Trophoblast cell (in vitro differentiated cells and primary cell): ENCODE results near the gene RAB44.

Experiments used
- DNase-seq, 2 donors: peaks; one replicate each; pipeline ENCODE4 v3.0.0-alpha.2; 2016
- H2AFZ ChIP-seq: 2 replicates; pipeline ENCODE4 v1.6.1; 2013; ENCODE audit warnings: low read length, moderate library complexity, mild to moderate bottlenecking; ENCODE audit not compliant: insufficient read depth, poor library complexity
- H2AK5ac ChIP-seq: 2 replicates; pipeline ENCODE4 v1.6.1; 2013; ENCODE audit warnings: mild to moderate bottlenecking, low read length
- H2BK120ac ChIP-seq: 2 replicates; pipeline ENCODE4 v1.6.1; 2013; ENCODE audit warnings: low read length, mild to moderate bottlenecking, moderate library complexity; ENCODE audit not compliant: insufficient read depth, poor library complexity
- H2BK12ac ChIP-seq: 2 replicates; pipeline ENCODE4 v1.6.1; 2013; ENCODE audit warnings: mild to moderate bottlenecking, low read length, moderate library complexity
- H2BK5ac ChIP-seq: 2 replicates; pipeline ENCODE4 v1.6.1; 2013; ENCODE audit warnings: low read length, low read depth, moderate library complexity, mild to moderate bottlenecking; ENCODE audit not compliant: poor library complexity
- H3K14ac ChIP-seq: 2 replicates; pipeline ENCODE4 v1.6.1; 2013; ENCODE audit warnings: mild to moderate bottlenecking, low read length
- H3K18ac ChIP-seq: 2 replicates; pipeline ENCODE4 v1.6.1; 2013; ENCODE audit warnings: mild to moderate bottlenecking, low read length
- H3K23ac ChIP-seq: 2 replicates; pipeline ENCODE4 v1.6.1; 2013; ENCODE audit warnings: low read length
- H3K27ac ChIP-seq: 2 replicates; pipeline ENCODE4 v1.5.1; 2013; ENCODE audit warnings: low read depth, mild to moderate bottlenecking, inconsistent platforms, low read length, moderate library complexity
- H3K27me3 ChIP-seq: 2 replicates; pipeline ENCODE4 v1.6.1; 2013; ENCODE audit warnings: inconsistent platforms, mild to moderate bottlenecking, low read length, moderate library complexity; ENCODE audit not compliant: insufficient read depth
- H3K36me3 ChIP-seq, 2 experiments: 1 replicate in 1 of 2; 2 replicates in 1 of 2; pipeline ENCODE4 v1.6.1; 2013; ENCODE audit warnings: low read length in 2 of 2, mild to moderate bottlenecking in 2 of 2, moderate library complexity in 1 of 2; ENCODE audit not compliant: insufficient read depth in 2 of 2, control insufficient read depth in 1 of 2
- H3K4ac ChIP-seq: 2 replicates; pipeline ENCODE4 v1.6.1; 2013; ENCODE audit warnings: low read depth, mild to moderate bottlenecking, low read length, moderate library complexity
- H3K4me1 ChIP-seq, 2 experiments: 1 replicate in 1 of 2; 2 replicates in 1 of 2; pipeline ENCODE4 v1.6.1; 2013; ENCODE audit warnings: low read length in 2 of 2, mild to moderate bottlenecking in 2 of 2, moderate library complexity in 1 of 2; ENCODE audit not compliant: insufficient read depth in 2 of 2, control insufficient read depth in 1 of 2
- H3K4me2 ChIP-seq: 2 replicates; pipeline ENCODE4 v1.6.1; 2013; ENCODE audit warnings: inconsistent platforms, mild to moderate bottlenecking, low read length, moderate library complexity
- H3K4me3 ChIP-seq: 2 replicates; pipeline ENCODE4 v1.5.1; 2013; ENCODE audit warnings: mild to moderate bottlenecking, low read depth, low read length, inconsistent platforms
- H3K79me1 ChIP-seq: one replicate; pipeline ENCODE4 v1.6.1; 2013; ENCODE audit warnings: low read length
- H3K79me2 ChIP-seq: 2 replicates; pipeline ENCODE4 v1.6.1; 2013; ENCODE audit warnings: low read length, mild to moderate bottlenecking; ENCODE audit not compliant: control insufficient read depth, insufficient read depth, poor library complexity
- H3K9ac ChIP-seq: 2 replicates; pipeline ENCODE4 v1.6.1; 2013; ENCODE audit warnings: mild to moderate bottlenecking, low read length
- H3K9me3 ChIP-seq: 2 replicates; pipeline ENCODE4 v1.6.1; 2013; ENCODE audit warnings: low read depth, mild to moderate bottlenecking, control low read depth, inconsistent platforms, low read length; ENCODE audit not compliant: insufficient read depth
- H4K12ac ChIP-seq: 2 replicates; pipeline ENCODE4 v1.6.1; 2013; ENCODE audit warnings: low read depth, mild to moderate bottlenecking, low read length, moderate library complexity
- H4K8ac ChIP-seq: 2 replicates; pipeline ENCODE4 v1.6.1; 2013; ENCODE audit warnings: low read depth, mild to moderate bottlenecking, low read length, moderate library complexity
- H4K91ac ChIP-seq: one replicate; pipeline ENCODE4 v1.6.1; 2013; ENCODE audit warnings: low read depth, mild to moderate bottlenecking, low read length, moderate library complexity
- WGBS: extraction: QIAGEN DNeasy Blood & Tissue Kit; methylation state at CpG from one replicate; pipeline ENCODE4 v1.1.7; 2013; ENCODE audit warnings: missing lambda C conversion rate; ENCODE audit not compliant: insufficient read length, insufficient coverage; ENCODE audit errors: extremely low coverage; 5-methylcytosine and 5-hydroxymethylcytosine counted together

Gene RAB44

GRCh38 chr6:36727505-36728021, 29.9 kb downstream of the RAB44 start:
- Histone ChIP-seq H3K9ac (no peak overlapping the region), H3K18ac (no peak overlapping the region), H2AFZ (no peak overlapping the region), H2BK5ac (no peak overlapping the region), H3K27ac (no peak overlapping the region), H3K9me3 (no peaks in the 10 kb centered on the region), H3K4ac (no peak overlapping the region), H2BK12ac (no peak overlapping the region), H2AK5ac (no peak overlapping the region), H4K8ac (no peak overlapping the region), H3K4me3 (no peak overlapping the region), H3K36me3 (no peaks in the 10 kb centered on the region), H4K12ac (no peak overlapping the region), H3K4me1 (peaks cover 3 to 4% of the 10 kb centered on the region in 2 experiments), H3K79me1 (no peaks in the 10 kb centered on the region), H2BK120ac (no peak overlapping the region), H3K14ac (no peak overlapping the region), H3K23ac (no peak overlapping the region), H4K91ac (no peak overlapping the region), H3K27me3 (no peaks in the 10 kb centered on the region), H3K4me2 (peak overlapping the region; percentile 10), H3K79me2 (no peaks in the 10 kb centered on the region)
- no CpG with 5 or more reads among the region's 7 CpGs for WGBS
- peak in 1 of 2 donors; percentile 12 for DNase-seq

GRCh38 chr6:36728289-36729160, 30.9 kb downstream of the RAB44 start:
- H3K79me1 ChIP-seq = no peaks in the 10 kb centered on the region
- no peak overlapping the region for H3K18ac ChIP-seq
- no peak overlapping the region for H3K9ac ChIP-seq
- no peak overlapping the region for H3K4me3 ChIP-seq
- no peak overlapping the region for H3K4me2 ChIP-seq
- H2BK12ac ChIP-seq = no peak overlapping the region
- WGBS = no CpG with 5 or more reads among the region's 11 CpGs
- H3K9me3 ChIP-seq = no peaks in the 10 kb centered on the region
- H3K36me3 ChIP-seq = no peaks in the 10 kb centered on the region
- H3K27ac ChIP-seq = no peak overlapping the region
- no peak overlapping the region for H2BK120ac ChIP-seq
- no peak overlapping the region for H4K91ac ChIP-seq
- H3K14ac ChIP-seq = no peak overlapping the region
- no peak overlapping the region for H2BK5ac ChIP-seq
- no peak overlapping the region for H3K4ac ChIP-seq
- H2AK5ac ChIP-seq = no peak overlapping the region
- H3K79me2 ChIP-seq = no peaks in the 10 kb centered on the region
- DNase-seq = no peak
- no peaks in the 10 kb centered on the region for H3K27me3 ChIP-seq
- no peak overlapping the region for H2AFZ ChIP-seq
- no peak overlapping the region for H3K23ac ChIP-seq
- H3K4me1 ChIP-seq = peaks cover 3 to 4% of the 10 kb centered on the region in 2 experiments
- H4K12ac ChIP-seq = no peak overlapping the region
- H4K8ac ChIP-seq = no peak overlapping the region

GRCh38 chr6:36729161-36729524, 31.5 kb downstream of the RAB44 start:
- Histone ChIP-seq H3K36me3 (no peaks in the 10 kb centered on the region), H3K4ac (no peak overlapping the region), H3K4me1 (peaks cover 3 to 4% of the 10 kb centered on the region in 2 experiments), H4K91ac (no peak overlapping the region), H3K4me3 (no peak overlapping the region), H2AFZ (no peak overlapping the region), H3K9me3 (no peaks in the 10 kb centered on the region), H2BK12ac (no peak overlapping the region), H3K4me2 (no peak overlapping the region), H3K23ac (no peak overlapping the region), H4K12ac (no peak overlapping the region), H3K27ac (no peak overlapping the region), H3K9ac (no peak overlapping the region), H2BK5ac (no peak overlapping the region), H3K27me3 (no peaks in the 10 kb centered on the region), H2AK5ac (no peak overlapping the region), H3K18ac (no peak overlapping the region), H4K8ac (no peak overlapping the region), H2BK120ac (no peak overlapping the region), H3K79me1 (no peaks in the 10 kb centered on the region), H3K79me2 (no peaks in the 10 kb centered on the region), H3K14ac (no peak overlapping the region)
- peak in 1 of 2 donors; percentile 34 for DNase-seq
- WGBS = no CpG with 5 or more reads among the region's 3 CpGs

GRCh38 chr6:36730424-36731380, 33.1 kb downstream of the RAB44 start:
- no peaks in the 10 kb centered on the region for H3K79me1 ChIP-seq
- H3K23ac ChIP-seq = no peak overlapping the region
- H2AFZ ChIP-seq = no peak overlapping the region
- H3K4me1 ChIP-seq = peaks cover 3 to 4% of the 10 kb centered on the region in 2 experiments
- no peak overlapping the region for H4K91ac ChIP-seq
- H3K27ac ChIP-seq = no peak overlapping the region
- no peaks in the 10 kb centered on the region for H3K9me3 ChIP-seq
- no peak for DNase-seq
- H2BK5ac ChIP-seq = no peak overlapping the region
- no peak overlapping the region for H2BK12ac ChIP-seq
- no peak overlapping the region for H3K4me2 ChIP-seq
- H4K12ac ChIP-seq = no peak overlapping the region
- no peak overlapping the region for H3K14ac ChIP-seq
- no peaks in the 10 kb centered on the region for H3K27me3 ChIP-seq
- H2BK120ac ChIP-seq = no peak overlapping the region
- H3K18ac ChIP-seq = no peak overlapping the region
- H3K36me3 ChIP-seq = no peaks in the 10 kb centered on the region
- H2AK5ac ChIP-seq = no peak overlapping the region
- no peak overlapping the region for H3K4ac ChIP-seq
- no peak overlapping the region for H4K8ac ChIP-seq
- H3K79me2 ChIP-seq = no peaks in the 10 kb centered on the region
- no peak overlapping the region for H3K4me3 ChIP-seq
- WGBS = no CpG with 5 or more reads among the region's 15 CpGs
- H3K9ac ChIP-seq = no peak overlapping the region
